PFSK-1 (cell line): Measurements from ENCODE around the gene SNCAIP.

Experiments used
- FOXP2 ChIP-seq: optimal IDR thresholded peaks from 2 replicates; pipeline ENCODE3; 2011; ENCODE audit warnings: borderline replicate concordance, control low read depth, inconsistent platforms; ENCODE audit not compliant: insufficient read depth; ENCODE audit errors: extremely low read length, extremely low read depth
- POLR2AphosphoS5 ChIP-seq: IDR thresholded peaks from 2 replicates; pipeline ENCODE4 v1.6.1; 2012; ENCODE audit warnings: low read depth, mild to moderate bottlenecking, control low read depth, low read length, moderate library complexity
- SIN3A ChIP-seq: IDR thresholded peaks from 2 replicates; pipeline ENCODE4 v1.6.1; 2012; ENCODE audit warnings: mild to moderate bottlenecking, low read length, moderate library complexity, borderline replicate concordance; ENCODE audit not compliant: insufficient read depth
- TAF1 ChIP-seq: IDR thresholded peaks from 2 replicates; pipeline ENCODE4 v1.6.1; 2012; ENCODE audit warnings: low read length, control low read depth, borderline replicate concordance; ENCODE audit not compliant: insufficient read depth
- TF ChIP-seq, protein P1 (sequence below), 2 experiments: IDR thresholded peaks; 2 replicates each; pipeline versions ENCODE4 v1.6.1 to v1.8.0; 2011 to 2012; ENCODE audit warnings: low read depth in 2 of 2, low read length in 2 of 2, control low read depth in 1 of 2, inconsistent platforms in 1 of 2, mild to moderate bottlenecking in 1 of 2, moderate library complexity in 1 of 2; ENCODE audit not compliant: insufficient read depth in 1 of 2

- TF ChIP-seq TAF1 (no peak), SIN3A (no peak), POLR2AphosphoS5 (no peak), FOXP2 (no peak)
- TF ChIP-seq, protein P1, sequence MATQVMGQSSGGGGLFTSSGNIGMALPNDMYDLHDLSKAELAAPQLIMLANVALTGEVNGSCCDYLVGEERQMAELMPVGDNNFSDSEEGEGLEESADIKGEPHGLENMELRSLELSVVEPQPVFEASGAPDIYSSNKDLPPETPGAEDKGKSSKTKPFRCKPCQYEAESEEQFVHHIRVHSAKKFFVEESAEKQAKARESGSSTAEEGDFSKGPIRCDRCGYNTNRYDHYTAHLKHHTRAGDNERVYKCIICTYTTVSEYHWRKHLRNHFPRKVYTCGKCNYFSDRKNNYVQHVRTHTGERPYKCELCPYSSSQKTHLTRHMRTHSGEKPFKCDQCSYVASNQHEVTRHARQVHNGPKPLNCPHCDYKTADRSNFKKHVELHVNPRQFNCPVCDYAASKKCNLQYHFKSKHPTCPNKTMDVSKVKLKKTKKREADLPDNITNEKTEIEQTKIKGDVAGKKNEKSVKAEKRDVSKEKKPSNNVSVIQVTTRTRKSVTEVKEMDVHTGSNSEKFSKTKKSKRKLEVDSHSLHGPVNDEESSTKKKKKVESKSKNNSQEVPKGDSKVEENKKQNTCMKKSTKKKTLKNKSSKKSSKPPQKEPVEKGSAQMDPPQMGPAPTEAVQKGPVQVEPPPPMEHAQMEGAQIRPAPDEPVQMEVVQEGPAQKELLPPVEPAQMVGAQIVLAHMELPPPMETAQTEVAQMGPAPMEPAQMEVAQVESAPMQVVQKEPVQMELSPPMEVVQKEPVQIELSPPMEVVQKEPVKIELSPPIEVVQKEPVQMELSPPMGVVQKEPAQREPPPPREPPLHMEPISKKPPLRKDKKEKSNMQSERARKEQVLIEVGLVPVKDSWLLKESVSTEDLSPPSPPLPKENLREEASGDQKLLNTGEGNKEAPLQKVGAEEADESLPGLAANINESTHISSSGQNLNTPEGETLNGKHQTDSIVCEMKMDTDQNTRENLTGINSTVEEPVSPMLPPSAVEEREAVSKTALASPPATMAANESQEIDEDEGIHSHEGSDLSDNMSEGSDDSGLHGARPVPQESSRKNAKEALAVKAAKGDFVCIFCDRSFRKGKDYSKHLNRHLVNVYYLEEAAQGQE (IDR thresholded peaks at IDR 0.05; ENCODE audit: insufficient read depth in 1 of 2, low read depth in 2 of 2, low read length in 2 of 2) = no peak
Observed at GRCh38 chr5:122431298-122431697, 119.3 kb downstream of the SNCAIP start.
